HTERT RPE-1 (cell line): ENCODE data around the gene ART1.

ENCODE experiments used
- in situ Hi-C: fragments of 300-500 bp; cut with MboI; formaldehyde crosslinking; loops from 4 replicates; pipeline ENCODE4 v1.14.3; 2020; ENCODE audit warnings: low sequenced_read_pairs

The ART1 gene

DNA sequence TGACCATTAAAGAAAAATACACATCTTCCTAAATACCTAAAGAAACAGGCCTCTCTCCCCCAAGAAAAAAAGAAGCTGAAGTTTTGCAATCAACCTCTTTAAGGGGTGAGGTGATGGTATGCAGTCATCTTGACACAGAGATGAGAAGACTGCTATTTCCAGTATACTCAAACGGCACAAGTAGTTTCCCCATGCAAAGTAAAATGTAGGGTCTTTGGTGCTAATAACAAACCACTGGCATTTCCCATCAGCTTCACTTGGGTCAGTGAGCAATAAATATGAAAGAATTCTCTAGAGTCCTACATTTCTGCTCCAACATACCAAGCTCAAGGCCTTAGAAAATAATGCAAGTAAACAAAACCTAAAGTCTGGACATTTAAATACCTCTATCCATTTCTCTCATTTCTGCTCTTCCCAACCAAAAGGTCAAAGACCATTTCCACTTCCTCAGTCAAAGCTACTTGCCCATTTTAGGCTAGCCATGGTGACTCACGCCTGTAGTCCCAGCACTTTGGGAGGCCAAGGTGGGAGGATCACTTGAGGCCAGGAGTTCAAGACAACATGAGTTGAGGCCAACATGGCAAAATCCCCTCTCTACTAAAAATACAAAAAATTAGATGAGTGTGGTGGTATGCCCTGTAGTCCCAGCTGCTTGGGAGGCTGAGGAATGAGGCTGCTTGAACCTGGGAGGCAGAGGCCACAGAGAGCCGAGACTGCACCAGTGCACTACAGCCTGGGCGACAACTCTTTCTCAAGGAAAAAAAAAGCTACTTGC lies 65.7 kb downstream of the ART1 start:
- in situ Hi-C loops, result no loop called here

DNA sequence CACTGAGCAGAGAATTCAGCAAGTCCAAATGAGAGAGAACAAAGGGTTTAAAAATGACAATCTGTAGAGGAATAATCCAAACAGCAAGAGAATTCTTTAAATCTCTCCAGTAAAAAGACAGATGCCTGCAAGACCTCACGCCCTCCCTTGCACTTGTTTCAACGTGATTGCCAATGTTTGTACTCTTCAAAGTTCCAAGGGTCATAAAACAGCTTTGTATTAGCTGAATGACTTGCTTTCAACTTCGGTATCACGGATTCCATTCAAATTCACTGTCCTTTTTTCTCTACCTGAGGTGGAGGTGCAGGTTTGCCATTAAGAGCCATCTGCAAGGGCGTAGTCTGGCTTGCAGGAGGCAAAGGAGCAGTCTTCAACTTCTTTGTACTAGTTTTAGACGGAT lies 67.3 kb downstream of the ART1 start:
- in situ Hi-C loops, result no loop called here
